HL-60 (cell line): ENCODE measurements around the gene SLC9A1.

Experiments used
- DNase-seq, 2 experiments: peaks; one replicate each; pipeline ENCODE4 v3.0.0-alpha.2; 2010 to 2020; ENCODE audit warnings: low read depth in 1 of 2, low spot score in 1 of 2
- H3K27ac ChIP-seq: fragments of 250-450 bp; sonication (Bioruptor Pico); replicated peaks from 2 replicates; pipeline ENCODE4 v1.5.1; 2020; ENCODE audit warnings: mild to moderate bottlenecking, moderate library complexity
- H3K27me3 ChIP-seq: fragments of 250-450 bp; sonication (Bioruptor Pico); 2 replicates; pipeline ENCODE4 v1.5.1; 2021; ENCODE audit warnings: mild to moderate bottlenecking, moderate library complexity; ENCODE audit not compliant: insufficient read depth, poor library complexity, severe bottlenecking
- H3K4me3 ChIP-seq: replicated peaks from 2 replicates; pipeline ENCODE4 v1.5.1; 2011; ENCODE audit warnings: mild to moderate bottlenecking, control low read depth, low read length; ENCODE audit not compliant: insufficient read depth
- CTCF ChIP-seq: IDR thresholded peaks from one replicate; pipeline ENCODE4 v1.5.1; 2011; ENCODE audit warnings: low read length, control low read depth, inconsistent platforms; ENCODE audit not compliant: insufficient read depth
- GABPA ChIP-seq: IDR thresholded peaks from 2 replicates; pipeline ENCODE4 v1.6.1; 2012; ENCODE audit warnings: low read depth
- POLR2AphosphoS5 ChIP-seq: IDR thresholded peaks from 2 replicates; pipeline ENCODE4 v1.6.1; 2012; ENCODE audit warnings: low read depth
- REST ChIP-seq: IDR thresholded peaks from 2 replicates; pipeline ENCODE4 v1.6.1; 2012; ENCODE audit warnings: low read depth; ENCODE audit not compliant: insufficient replicate concordance
- SPI1 ChIP-seq: IDR thresholded peaks from 2 replicates; pipeline ENCODE4 v1.6.1; 2012; ENCODE audit warnings: low read depth, mild to moderate bottlenecking, borderline replicate concordance

Gene SLC9A1

DNA sequence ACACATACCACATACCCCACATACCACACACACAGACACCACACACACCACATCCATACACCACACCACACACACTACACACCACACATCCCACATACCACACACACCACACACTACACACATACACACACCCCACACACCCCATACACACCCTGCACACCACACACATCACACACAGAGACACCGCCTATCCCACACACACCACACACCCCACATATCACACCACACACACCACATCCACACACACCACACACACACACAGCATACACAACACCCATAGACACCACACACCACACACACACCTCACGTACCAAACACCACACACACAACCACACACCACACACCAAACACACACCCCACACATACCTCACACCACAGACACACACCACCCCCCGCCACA is 68.3 kb downstream of the SLC9A1 start:
- Histone ChIP-seq H3K27me3 (no peaks in the 10 kb centered on the region), H3K4me3 (no peak overlapping the region), H3K27ac (no peak overlapping the region)
- TF ChIP-seq POLR2AphosphoS5 (no peak), CTCF (no peak), GABPA (no peak), SPI1 (no peak), REST (no peak)
- no peak for DNase-seq

- no peaks in the 10 kb centered on the region for H3K27me3 ChIP-seq
- DNase-seq: no peak
- H3K4me3 ChIP-seq: no peak overlapping the region
- no peak for TF ChIP-seq CTCF
- TF ChIP-seq GABPA: no peak
- TF ChIP-seq POLR2AphosphoS5: no peak
- TF ChIP-seq SPI1: no peak
- TF ChIP-seq REST: no peak
- no peak overlapping the region for H3K27ac ChIP-seq
Measured at GRCh38 chr1:27086026-27086425, 68.9 kb downstream of the SLC9A1 start.

GRCh38 chr1:27084107-27084506 is 70.8 kb downstream of the SLC9A1 start:
- Histone ChIP-seq H3K27ac (no peak overlapping the region), H3K27me3 (no peaks in the 10 kb centered on the region), H3K4me3 (no peak overlapping the region)
- no peak for DNase-seq
- no peak for TF ChIP-seq CTCF
- no peak for TF ChIP-seq REST
- TF ChIP-seq GABPA: no peak
- no peak for TF ChIP-seq POLR2AphosphoS5
- TF ChIP-seq SPI1: no peak
